ENCODE measurements around the gene ZMYND8. TPM values are rescaled to one million over a fixed set of nuclear protein-coding genes. Genes with fewer than 3 reads are reported as not detected.

The ZMYND8 gene
- total and polyA plus RNA-seq, 2 of the 8 experiments (the other 6 are each of a cell fraction or from before 2014, with no cell fraction given), result 50.5 to 163 TPM

DNA sequence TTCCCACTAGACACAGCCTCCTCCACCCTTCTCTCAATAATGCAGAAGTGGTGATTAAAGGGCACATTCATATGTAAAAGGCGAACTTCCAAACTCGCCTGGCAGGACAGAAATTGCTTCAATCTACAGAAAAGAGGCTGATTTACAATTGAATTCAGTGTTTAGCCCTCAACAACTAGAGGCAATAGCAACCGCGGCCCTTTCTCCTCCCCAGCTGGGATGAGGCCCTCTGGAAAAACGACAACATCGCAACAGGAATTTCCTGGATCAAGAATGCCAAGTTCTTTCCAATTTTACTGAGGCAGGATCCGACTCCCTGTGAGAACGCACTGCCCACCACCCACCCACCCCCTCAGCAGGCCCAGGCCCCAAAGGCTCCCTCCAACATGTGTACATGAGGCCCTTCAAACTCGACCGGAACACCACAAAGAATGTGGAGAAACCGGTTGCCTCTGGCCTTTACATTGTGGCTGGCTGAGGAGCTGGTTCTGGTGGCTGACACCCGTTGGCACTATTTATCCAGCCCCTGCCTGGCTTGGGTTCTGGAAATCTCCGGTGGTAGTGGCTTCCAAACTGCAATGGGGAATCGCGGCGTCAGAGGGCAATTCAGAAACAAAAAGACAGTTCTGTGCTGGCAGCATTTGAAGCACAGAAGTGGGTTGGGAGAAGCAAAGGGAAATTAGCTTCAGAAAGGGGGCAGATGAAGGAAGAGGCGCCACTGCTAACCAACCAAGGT, 36.8 kb downstream of the ZMYND8 start (continued):
- TF ChIP-seq SP4 (IDR thresholded peaks at IDR 0.05; ENCODE audit: low read length), result no peak
- peak; percentile 89 for TF ChIP-seq SP1 (IDR thresholded peaks at IDR 0.05; ENCODE audit: low read depth, low read length)
- peak; percentile 12 to 22; a peak in 3 of 4 replicates for TF ChIP-seq RAD21 (IDR thresholded peaks at IDR 0.05 in 1 of 2, conservative IDR thresholded peaks at IDR 0.05 in 1 of 2; ENCODE audit: low read depth in 2 of 2, low read length in 2 of 2)
- TF ChIP-seq RNF2 (IDR thresholded peaks at IDR 0.05; ENCODE audit: borderline replicate concordance, low read depth, low read length, missing control alignments, poor library complexity, severe bottlenecking), result no peak
- no peak; the same call in none of the 2 replicates for TF ChIP-seq POLR2AphosphoS5 (IDR thresholded peaks at IDR 0.05; ENCODE audit: low read depth, low read length)
- peak in 1 of 2 experiments; percentile 78; a peak in 1 of 4 replicates for TF ChIP-seq HDAC2 (IDR thresholded peaks at IDR 0.05; ENCODE audit: borderline replicate concordance in 1 of 2, low read depth in 2 of 2, low read length in 2 of 2)
- no peak for TF ChIP-seq SAP30 (IDR thresholded peaks at IDR 0.05; ENCODE audit: insufficient read depth, insufficient replicate concordance, low read length)
- TF ChIP-seq POLR2A (IDR thresholded peaks at IDR 0.05; ENCODE audit: control extremely low read depth in 1 of 2, low read depth in 2 of 2, low read length in 2 of 2), result peak in 1 of 2 experiments; percentile 71; a peak in 2 of 3 replicates
- no peak for TF ChIP-seq CHD1 (IDR thresholded peaks at IDR 0.05; ENCODE audit: low read depth, low read length)
- peak; percentile 93 for TF ChIP-seq POU5F1 (IDR thresholded peaks at IDR 0.05; ENCODE audit: low read depth, low read length)
- no peak for TF ChIP-seq KDM5A (IDR thresholded peaks at IDR 0.05; ENCODE audit: low read length)
- TF ChIP-seq CBX5 (IDR thresholded peaks at IDR 0.05; ENCODE audit: low read depth, low read length), result no peak
- TF ChIP-seq ZNF274 (IDR thresholded peaks at IDR 0.05; ENCODE audit: borderline replicate concordance, extremely low read depth, low read length), result no peak
- TF ChIP-seq SIX5 (IDR thresholded peaks at IDR 0.05; ENCODE audit: low read depth, low read length), result no peak
- peak; percentile 85; the same call in 1 of the 2 replicates for TF ChIP-seq RBBP5 (IDR thresholded peaks at IDR 0.05; ENCODE audit: borderline replicate concordance, low read depth, low read length)

All from H1 (cell line).